IPS-18c (cell line): ENCODE measurements around the gene PDAP1.
"Not testable (repeated sequence)": the region's sequence is repeated elsewhere in the genome, so short reads cannot be mapped to it uniquely, and the experiment has no call there.

Source experiments
- H3K4me3 ChIP-seq: 2 replicates; pipeline ENCODE4 v1.7.0; 2013; ENCODE audit warnings: low read depth, mild to moderate bottlenecking, low read length, moderate library complexity; ENCODE audit not compliant: insufficient read depth
- H3K9me3 ChIP-seq: one replicate; pipeline ENCODE4 v1.6.1; 2013; ENCODE audit warnings: mild to moderate bottlenecking, low read length, moderate library complexity; ENCODE audit not compliant: control insufficient read depth, insufficient read depth

Gene PDAP1

DNA sequence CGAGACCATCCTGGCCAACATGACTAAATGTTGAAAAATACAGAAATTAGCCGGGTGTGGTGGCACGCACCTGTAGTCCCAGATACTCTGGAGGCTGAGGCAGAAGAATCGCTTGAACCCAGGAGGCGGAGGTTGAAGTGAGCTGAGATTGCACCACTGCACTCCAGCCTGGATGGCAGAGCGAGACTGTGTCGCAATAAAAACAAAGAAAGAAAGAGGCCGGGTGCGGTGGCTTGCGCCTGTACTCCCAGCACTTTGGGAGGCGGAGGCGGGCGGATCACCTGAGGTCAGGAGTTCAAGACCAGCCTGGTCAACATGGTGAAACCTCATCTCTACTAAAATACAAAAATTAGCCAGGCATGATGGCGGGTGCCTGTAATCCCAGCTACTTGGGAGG is 21.2 kb downstream of the PDAP1 start:
- H3K9me3 ChIP-seq, H3K4me3 ChIP-seq: not testable (repeated sequence)

DNA sequence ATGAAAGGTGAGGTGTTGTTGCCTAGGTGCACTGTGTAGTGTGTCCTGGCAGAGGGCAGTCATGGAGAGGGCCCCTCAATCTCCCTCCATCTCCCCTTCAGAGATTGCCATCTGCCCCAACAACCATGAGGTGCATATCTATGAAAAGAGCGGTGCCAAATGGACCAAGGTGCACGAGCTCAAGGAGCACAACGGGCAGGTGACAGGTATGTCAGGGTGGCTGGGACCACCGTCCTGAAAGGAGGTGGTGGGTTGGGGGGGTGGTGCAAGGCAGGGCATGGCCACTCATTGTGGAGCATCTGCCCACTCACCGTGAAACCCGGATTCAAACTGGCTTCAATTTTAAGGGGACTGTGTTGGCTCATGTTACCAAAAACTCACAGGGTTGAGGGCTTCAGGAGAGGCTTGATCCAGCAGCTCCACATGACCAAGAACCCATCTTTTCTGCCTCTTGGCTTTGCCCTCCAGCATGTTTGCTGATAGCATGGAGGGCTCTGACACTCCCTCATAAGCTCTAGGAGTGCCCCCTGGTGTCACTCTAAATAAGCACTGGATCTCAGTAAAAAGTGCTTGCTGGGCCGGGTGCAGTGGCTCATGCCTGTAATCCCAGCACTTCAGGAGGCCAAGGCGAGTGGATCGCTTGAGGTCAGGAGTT is 21.7 kb downstream of the PDAP1 start:
- H3K9me3 ChIP-seq, result no peaks in the 10 kb centered on the region
- no peak overlapping the region for H3K4me3 ChIP-seq

DNA sequence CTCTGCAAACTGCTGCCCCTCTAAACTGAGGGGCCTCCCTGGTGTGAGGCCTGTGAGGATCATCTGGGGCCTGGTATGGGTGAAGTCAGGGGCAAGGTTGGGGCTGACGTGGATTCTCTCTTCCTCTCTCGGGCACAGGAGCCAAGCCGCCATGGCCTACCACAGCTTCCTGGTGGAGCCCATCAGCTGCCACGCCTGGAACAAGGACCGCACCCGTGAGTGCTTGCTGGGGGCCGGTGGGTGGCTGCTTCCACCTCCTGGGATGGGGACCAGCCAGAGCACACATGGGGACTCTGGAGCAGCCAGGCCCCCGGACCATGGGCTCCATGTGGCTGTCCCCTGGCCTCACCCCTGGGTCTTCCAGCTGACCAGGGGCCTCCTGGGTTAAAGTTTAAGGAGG is 22.8 kb downstream of the PDAP1 start:
- Histone ChIP-seq H3K4me3 (no peak overlapping the region), H3K9me3 (no peaks in the 10 kb centered on the region)

DNA sequence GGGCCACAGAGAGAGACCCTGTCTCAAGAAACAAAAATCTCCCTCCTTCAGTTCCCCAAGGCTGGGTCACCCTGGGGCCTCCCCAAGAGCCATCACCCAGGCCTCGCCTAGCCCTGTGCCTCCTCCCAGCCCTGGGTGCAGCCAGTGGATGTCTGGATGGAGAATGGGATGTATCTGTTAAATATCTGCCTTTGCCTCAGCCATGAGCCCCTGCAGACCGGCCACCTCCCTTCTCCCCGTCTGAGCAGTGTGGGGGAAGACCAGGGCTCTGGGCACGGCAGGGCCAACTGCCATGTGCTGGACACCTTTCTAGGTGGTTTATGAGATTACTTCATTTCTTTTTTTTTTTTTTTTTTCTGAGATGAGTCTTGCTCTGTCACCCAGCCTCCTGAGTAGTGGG is 23.9 kb downstream of the PDAP1 start:
- H3K9me3 ChIP-seq, result no peaks in the 10 kb centered on the region
- no peak overlapping the region for H3K4me3 ChIP-seq

DNA sequence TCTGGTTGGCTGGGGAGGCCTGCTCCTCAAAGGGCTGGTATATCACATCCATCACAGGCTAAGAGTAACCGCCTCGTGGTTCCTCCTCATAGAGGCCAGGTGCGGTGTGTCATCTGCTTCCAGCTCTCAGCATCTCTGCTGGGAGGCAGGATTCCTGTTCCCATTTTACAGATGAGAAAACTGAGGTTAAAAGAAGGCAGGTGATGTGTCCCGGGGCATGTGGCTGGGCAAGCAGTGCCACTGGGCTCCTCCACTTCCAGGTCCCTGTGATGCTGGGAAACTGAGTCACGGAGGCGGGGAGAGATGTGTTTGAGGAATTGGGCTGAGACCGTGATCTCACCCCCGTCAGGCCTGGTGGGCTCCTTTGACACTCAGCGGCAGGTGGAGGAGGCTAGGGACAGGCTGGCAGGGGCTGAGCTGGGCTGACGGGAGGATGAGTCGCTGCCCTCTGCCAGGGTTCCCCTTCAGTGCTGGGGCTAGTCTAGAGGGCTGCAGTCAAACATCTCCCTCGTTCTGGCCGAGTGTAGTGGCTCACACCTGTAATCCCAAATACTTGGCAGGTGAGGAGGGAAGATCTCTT is 24.5 kb downstream of the PDAP1 start:
- no peak overlapping the region for H3K4me3 ChIP-seq

DNA sequence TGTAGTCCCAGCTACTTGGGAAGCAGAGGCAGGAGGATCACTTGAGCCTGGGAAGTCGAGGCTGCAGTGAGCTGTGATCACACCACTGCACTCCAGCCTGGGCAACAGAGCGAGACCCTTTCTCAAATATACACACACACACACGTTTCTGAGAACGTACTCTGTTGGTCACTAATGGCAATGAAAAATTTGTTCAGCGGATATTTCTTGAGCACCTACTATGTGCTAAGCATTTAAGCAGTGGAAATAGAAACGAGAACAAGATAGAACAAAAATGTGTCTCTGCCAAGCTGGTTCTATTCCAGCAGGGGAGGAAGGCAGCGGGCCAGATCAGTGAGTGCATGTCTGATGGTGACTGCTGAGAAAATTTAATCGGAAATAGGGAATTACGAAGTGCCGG is 25.2 kb downstream of the PDAP1 start:
- H3K4me3 ChIP-seq, result no peak overlapping the region

More for the DNA sequence above, 24.5 kb downstream of the PDAP1 start:
- no peaks in the 10 kb centered on the region for H3K9me3 ChIP-seq

DNA sequence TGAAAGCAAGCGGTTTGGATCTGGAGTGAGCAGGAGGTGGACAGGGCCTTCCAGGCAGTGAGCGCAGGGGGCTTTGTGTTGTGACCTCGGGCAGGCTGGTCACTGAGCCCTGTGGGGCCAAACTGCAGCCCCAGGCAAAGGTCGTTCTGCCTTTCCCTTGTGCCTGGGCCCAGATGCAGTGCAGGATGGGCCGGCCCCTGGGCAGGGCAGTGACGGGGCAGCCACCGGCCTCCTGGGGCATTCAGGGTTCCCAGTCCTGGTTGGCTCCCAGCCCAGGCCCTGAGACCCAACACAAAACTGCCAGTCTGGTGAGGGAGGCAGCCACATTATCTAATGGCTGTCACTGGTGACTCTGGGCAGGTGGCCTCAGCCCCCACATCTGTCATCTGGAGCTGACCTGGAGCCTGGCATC is 26.7 kb downstream of the PDAP1 start:
- no peak overlapping the region for H3K4me3 ChIP-seq

More for the DNA sequence above, 25.2 kb downstream of the PDAP1 start:
- H3K9me3 ChIP-seq, result no peaks in the 10 kb centered on the region

DNA sequence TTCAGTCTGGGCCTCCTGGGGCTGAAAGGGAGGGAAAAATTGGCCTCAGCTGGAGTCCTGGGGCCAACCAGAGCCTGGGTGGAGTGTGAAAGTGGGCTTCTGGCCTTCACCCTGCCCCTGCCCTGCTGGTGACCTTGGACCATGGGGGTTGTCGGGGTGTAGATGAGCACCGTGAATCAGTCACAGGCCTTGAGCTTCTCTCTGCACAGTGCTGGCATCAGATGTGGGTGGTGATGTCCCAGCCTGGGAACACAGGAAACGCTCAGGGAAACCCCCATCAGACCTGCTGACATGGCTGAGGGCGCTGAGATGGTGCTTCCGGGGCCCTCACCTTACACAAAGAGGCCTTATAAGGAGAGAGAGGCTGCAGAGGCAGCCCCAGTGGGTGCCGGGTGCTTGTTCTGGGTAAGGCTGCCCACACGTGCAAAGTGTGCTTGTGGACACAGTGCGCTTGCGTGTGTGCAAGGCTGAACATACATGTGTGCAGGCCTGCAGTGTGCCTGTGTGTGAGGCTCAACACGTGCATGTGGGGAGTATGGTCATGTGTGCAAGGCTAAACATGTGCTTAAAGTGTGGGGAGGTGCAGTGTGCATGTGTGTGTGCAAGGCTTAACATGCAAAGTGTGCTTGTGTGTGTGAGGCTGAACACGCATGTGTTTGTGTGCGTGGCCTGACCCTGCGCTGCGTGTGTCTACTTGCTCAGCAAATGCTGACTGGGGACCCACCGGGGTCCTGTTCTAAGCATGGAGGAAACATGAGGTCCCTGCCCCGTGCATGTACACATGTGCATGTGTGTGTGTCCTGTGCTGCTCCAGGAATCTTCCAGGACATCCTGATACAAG is 27.4 kb downstream of the PDAP1 start:
- no peak overlapping the region for H3K4me3 ChIP-seq
- no peaks in the 10 kb centered on the region for H3K9me3 ChIP-seq

More for the DNA sequence above, 26.7 kb downstream of the PDAP1 start:
- no peaks in the 10 kb centered on the region for H3K9me3 ChIP-seq

DNA sequence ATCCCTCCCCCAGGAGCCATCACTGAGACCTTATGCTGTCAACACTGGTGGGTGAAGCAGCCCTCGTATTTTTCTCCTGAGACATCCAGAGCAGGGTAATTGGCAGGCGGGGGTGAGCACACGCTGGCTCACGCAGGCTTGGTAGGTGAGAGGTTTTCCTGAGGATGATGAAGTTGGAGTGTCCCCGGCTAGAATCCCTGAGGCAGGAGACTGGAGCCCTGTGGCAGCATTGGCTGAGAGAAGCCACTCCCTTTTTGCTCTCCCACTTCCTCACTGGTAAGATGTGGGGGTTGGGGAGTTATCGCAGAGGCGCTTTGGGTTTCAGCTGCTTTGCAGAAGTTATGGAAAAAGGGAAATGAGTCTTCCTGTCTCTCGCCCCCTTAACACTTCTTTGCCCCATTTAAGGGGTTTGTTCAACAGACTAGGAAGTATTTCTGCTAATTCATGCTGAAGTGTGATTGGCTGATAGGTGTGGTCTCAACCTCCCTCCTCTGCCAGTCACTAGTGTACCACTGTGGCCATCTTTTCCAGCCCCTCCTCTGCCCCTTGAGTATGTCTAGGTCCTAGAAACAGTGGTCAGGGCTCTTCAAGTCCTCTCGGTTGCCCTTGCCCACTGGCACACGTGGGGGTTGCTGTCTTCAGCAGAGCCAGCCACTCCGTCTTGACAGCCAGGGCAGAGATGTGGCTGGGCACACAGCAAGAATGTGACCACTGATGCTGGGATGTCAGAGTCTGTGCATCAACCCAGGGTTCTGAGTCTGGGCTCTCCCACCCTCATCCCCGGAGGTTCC is 28.2 kb downstream of the PDAP1 start:
- Histone ChIP-seq H3K9me3 (no peaks in the 10 kb centered on the region), H3K4me3 (no peak overlapping the region; the same call in 1 of the 2 replicates)

DNA sequence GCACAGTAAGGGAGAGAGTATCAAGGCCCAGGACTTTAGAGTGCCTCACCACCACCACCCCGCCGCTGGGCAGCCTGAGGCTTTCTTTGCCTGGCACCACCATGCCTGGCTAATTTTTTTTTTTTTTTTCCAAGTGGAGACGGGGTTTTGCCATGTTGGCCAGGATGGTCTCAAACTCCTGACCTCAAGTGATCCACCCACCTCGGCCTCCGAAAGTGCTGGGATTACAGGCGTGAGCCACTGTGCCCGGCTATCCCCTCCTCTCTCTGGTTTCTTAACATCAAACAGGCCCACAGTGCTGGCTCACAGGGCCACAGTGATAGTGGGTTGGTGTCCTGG is 28.7 kb downstream of the PDAP1 start:
- not testable (repeated sequence) for H3K9me3 ChIP-seq, H3K4me3 ChIP-seq

DNA sequence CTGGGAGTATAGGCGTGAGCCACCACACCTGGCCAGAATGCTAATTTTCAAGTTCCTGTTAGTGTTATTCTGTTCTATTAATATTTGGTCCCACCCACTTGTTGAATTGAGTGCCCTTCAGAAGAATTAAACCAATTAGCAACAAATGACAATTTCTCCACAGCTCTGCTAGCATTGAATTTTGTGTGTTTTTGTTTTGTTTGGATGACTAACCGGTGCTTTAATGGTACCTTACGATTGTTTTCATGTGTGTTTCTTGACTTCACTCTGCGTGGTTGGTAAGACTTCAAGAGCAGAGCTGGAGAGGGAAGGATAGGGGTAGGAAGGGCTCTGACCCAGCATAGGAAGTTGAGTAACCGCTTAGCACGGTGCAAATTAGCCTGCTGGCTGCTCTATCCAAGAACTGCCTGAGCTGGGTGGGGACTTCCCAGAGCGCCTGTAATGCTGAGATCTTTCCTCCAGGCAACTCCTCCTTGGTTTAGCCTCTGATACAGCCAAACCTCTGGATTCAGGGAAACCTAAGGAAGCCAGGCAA is 29.3 kb downstream of the PDAP1 start:
- H3K4me3 ChIP-seq, result no peak overlapping the region
- no peaks in the 10 kb centered on the region for H3K9me3 ChIP-seq

DNA sequence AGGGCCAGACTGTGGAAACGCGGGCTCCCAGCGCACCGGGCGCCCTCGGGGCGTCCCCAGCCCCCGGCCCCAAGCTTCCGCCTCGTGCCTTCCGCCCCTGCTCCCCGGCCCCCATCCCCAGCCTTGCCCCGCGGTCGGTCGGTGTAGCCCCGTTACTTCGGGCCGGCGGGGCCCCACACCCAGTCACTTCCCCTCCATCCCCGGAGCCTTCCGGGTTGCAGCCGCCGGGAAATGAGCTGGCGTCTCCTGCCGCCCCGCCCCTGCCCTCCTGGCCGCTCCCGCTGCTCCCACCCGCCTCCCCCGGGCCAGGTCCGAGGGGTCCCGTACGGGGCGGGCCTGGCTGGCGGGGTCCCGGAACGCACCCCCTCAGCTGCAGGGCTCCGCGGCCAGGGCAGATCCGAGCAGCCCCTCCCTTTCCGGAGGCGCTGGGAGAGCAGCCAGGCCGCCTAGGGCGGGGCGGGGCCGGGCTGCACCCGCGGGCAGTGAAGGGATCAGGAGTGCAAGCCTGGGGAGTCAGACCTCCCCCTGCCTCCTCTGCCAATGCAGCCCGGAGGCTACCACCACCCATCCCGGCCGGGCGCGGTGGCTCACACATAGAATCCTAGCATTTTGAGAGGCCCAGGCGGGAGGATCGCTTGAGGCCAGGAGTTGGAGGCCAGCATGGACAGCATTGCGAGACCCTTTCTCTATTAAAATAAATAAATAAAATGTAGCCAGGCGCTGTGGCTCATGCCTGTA is 33.2 kb downstream of the PDAP1 start:
- Histone ChIP-seq H3K4me3 (peak overlapping the region; percentile 88), H3K9me3 (no peaks in the 10 kb centered on the region)

DNA sequence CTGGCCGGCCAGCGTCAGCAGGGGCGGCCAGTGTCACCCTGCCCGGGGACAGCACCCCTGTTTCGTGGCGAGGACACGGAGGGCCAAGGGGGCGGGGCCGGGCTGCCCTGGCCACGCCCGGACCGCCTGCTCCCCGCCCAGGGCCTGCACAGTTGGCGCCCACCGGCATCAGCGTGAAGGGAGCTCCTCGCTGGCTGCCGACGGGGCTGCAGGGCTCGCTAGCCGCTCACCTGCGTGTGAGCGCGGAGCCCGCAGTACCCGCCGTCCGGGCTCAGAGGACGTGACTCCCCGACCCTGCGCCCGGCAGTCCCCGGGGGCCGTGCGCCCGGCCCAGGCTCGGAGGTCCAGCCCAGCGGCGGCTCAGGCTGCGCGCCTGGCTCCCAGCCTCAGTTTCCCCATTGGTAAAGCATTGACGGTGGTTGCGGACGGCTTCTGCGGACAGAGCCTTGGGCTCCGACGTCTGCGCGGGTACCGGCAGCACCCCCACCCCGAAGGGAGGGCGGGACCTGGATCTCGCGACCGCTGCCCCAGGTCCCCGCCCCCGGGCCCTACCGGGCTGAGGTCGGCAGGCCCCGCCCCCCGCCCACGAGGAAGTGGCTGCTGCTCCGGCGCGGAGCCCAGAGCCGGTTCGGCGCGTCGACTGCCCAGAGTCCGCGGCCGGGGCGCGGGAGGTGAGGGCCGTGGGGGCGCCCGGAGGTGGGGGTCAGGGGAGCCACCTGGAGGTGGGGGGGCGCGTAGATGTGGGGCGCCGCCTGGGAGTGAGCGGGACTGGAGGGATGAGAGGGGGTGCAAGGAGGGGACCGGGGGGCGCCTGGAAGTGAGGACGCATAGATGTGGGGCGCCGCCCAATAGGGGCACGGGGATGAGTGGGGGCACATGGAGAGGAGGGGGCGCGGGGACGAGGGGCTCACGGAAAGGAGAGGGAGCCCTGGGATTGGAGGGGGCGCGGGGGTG is 34.0 kb downstream of the PDAP1 start, which contains the start of gene ARPC1B:
TSS of gene ARPC1B (plus strand) at position 620 of the 954 bp plus-strand sequence. CDS start 10,985 bp downstream, outside the sequence.
- Histone ChIP-seq H3K4me3 (peak within 1 kb of the TSS; percentile 88), H3K9me3 (no peaks in the 10 kb centered on the region)

DNA sequence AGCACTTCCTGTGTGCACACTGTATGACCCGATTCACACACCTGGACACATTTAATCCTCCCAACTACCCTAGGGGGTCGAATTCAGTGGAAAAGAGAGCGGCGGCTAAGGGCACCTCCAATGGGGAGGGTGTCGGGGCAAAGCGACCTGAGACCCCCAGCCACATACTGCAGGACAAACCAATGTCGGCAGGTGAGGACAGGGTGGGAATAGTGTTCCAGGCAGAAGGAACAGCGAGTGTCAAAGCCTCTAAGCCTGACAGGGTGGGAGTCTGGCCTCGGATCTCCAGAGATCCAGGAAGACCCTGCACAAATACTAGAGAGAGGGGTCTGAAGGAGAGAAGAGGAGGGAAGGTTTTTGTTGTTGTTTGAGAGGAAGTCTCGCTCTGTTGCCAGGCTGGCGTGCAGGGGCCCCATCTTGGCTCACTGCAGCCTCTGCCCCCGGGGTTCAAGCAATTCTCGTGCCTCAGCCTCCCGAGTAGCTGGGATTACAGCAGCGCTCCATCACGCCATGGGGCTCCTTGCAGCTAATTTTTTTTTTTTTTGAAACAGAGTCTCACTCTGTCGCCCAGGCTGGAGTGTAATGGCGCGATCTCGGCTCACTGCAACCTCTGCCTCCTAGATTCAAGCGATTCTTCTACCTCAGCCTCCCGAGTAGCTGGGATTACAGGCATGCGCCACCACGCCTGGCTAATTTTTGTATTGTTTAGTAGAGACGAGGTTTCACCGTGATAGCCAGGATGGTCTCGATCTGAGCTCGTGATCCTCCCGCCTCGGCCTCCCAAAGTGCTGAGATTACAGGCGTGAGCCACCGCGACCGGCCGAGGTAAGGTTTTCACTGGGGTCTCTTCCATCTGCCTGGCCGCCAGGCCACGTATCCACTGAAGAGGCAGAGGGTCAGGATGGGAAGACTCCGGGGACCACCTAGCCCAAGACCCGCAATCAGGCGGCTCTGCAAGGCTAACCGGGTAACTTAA is 35.0 kb downstream of the PDAP1 start:
- Histone ChIP-seq H3K9me3 (no peaks in the 10 kb centered on the region), H3K4me3 (peak overlapping the region; percentile 88)
